ENCODE results near the gene PIGC.

GRCh38 chr1:172484252-172484651, 40.4 kb upstream of the PIGC start:
- TF ChIP-seq ZNF274 (IDR thresholded peaks at IDR 0.05; ENCODE audit: low read depth, low read length) (no peak), YY1 (IDR thresholded peaks at IDR 0.05; ENCODE audit: insufficient read depth, insufficient read length) (no peak), SUZ12 (IDR thresholded peaks at IDR 0.05; ENCODE audit: extremely low read depth, insufficient read depth, insufficient read length) (no peak)
